NCI-H2029 treated with DMSO at 0.1 percent for 48 hours (cell line): ENCODE results near the gene ALKBH5.

Source experiments
- DNase-seq: peaks from one replicate; lab custom pipeline; 2025; lab: John Stamatoyannopoulos, UW

ALKBH5 gene

DNA sequence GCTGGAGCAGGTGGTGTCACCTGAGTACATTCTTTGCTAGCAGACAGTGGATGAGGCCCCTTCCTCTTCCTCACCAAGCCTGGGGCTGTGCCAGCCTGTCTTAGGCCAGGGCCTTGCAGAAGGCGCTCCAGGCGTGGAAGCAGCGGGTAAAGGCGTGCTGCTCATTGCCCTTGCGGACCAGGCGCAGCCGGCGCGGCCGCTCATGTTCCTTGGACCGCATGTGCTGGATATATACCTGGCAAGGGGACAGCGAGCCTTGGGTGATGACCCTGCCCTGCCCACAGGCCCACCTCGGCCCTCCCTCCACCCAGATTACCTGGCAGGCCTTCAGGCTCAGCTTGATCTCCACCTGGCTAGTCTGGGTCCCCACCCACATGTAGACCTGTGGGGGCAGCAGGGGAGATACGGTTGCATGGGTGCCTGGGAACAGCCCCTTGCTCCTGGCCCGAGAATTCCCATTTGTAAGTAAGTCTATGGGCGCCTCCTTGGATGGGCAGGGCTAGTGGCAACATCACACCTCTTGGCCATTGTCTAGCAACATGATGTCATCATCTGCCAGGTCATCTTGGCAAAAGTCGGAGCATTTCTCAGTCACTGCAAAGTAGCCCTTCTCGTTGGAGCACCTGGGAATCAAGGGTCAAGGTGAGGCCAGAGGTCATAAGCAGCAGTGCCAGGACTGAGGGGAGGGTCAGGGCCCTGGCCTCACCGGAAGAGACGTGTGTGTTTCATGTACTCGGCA, 61.6 kb downstream of the ALKBH5 start:
- DNase-seq: no peak

DNA sequence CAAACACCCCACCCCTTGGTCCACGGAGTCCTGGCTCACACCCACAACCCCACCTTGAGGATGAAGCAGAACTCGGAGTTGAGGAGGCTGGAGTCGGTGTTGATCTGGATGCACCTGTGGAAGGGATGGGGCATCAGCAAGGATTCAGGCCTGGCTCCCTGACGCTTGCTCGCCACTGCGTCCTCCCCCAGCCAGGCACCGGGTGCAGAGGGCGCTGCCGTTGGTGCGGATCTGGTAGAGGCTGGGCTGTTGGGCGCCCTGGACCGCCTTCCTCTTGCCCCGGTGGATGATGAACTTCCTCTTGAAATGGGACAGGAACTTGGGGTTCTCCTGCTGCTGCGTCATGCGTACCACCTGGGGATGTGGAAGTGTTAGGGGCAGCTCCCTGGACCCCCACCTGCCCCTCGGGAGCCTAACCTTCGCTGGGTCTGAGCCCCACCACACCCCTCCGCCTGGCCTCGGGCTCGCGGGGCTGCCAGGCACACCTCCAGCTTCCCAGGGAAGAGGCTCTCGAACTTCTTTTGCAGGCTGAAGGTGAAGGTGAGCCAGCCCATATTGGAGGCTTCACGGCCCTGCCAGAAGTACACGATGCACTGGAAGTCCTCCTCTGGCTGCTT, 62.6 kb downstream of the ALKBH5 start:
- DNase-seq: no peak

DNA sequence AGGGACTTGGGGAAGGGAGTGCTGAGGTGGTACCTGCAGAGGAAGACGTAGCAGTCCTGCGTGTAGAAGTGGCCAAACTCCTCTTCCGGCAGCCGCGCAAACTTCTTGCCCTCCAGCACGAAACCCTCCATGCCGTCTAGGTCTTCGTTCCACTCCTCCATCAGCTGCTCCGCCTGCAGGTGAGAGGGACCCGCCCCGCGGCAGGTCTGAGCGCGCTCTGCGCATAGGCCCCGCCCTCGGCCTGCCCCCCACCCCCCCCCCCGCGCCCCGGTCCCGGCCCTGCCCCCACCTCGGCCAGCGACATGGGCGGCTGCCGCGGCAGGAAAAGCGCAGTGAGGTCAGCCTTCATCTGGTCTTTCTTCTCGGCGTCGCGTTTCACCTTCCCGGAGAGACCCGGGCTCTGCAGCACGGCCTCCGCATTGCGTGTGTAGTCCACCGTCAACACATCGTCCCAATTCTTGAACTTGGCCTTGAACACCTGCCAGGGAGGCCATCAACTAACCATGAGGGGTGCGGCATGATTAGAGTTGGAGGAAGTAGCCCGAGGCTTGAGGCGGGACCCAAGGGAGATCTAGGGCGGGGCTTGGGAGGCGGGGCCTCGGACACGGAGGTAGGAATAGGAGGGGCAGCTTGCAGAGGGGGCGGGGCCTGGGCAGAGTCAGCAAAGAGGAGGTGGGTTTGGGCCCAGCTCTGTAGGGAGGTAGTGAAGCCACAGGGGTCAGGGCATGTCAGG, 63.4 kb downstream of the ALKBH5 start:
- DNase-seq: peak; percentile 46

DNA sequence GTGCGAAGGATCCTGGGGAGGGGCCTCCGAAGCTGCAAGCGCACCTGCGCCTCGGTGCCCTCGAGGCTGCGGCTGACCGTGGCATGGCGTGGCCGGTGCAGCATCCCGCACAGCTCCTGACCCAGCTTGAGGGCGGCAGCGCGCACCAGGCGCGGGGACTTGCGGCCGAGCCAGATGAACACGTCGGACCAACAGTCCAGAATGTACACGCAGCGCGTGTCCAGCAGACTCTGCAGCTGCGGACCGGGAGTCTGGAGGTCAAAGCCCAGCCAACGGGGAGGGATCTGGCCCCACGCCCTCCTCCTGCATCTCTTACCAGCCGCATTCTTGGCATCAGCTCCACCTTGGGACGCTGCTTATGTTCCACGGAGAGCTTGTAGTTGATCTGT, 64.0 kb downstream of the ALKBH5 start:
- no peak for DNase-seq

DNA sequence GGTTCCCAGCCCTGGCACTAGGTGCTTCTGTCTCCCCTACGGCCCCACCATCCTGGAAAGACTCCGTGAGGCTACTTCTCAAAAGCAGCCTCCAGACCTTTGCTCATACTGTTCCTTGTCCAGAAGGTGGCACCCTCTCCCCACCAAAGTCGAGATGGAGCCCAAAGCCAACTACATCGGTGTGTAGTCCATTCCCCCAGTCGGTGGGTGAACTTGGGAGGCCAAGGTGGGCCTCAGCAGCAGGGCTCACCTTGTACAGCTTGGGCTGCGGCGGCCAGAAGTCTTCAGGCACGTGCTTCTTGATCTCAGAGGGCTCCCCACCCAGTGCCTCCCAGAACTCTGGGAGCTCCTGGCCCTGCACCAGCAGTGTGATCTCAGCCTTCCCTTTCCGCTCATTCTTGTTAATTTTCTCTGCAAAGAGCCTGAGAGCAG, 64.7 kb downstream of the ALKBH5 start:
- DNase-seq: peak; percentile 16

- DNase-seq: no peak
Measured at GRCh38 chr17:18248811-18249210, 65.2 kb downstream of the ALKBH5 start.

DNA sequence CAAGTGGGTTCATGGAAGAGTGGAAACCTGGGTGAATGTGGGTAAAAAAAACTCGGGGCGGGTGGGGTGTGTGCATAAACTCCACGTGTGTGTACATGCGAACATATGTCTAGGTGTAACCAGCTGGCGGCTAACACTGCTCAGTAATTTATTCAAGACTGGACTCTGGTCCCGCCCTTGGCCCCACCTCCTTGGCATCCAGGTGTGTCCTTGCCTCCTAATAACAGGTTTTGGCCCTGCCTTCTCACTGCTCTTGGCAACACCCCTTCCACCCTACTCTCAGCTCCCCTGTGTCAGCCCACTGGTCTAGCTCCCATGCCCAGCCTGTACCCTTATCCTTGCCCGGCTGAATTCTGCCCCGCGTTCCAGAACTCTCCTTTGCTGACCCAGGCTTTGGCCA, 66.6 kb downstream of the ALKBH5 start:
- DNase-seq: no peak

DNA sequence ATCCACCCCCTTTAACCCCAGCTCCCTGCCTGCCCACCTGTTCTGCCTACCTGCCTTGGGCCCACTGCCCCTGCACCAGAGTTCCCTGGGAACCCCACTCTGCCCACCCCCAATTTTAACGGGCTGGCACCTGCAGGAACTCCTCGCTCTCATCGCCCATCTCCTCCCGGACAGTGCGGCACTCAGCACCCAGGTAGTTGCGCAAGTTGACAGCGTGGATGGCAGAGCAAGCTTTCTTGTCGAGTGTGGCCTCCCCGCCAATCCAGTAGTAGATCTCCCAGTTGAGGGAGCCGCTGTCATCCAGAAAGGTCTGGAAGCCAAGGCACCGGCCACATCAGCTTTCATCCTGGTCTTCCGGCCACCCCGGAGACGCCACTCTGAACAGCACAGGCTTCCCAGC, 67.1 kb downstream of the ALKBH5 start:
- no peak for DNase-seq

- no peak for DNase-seq
Measured at GRCh38 chr17:18251204-18251603, 67.6 kb downstream of the ALKBH5 start.

DNA sequence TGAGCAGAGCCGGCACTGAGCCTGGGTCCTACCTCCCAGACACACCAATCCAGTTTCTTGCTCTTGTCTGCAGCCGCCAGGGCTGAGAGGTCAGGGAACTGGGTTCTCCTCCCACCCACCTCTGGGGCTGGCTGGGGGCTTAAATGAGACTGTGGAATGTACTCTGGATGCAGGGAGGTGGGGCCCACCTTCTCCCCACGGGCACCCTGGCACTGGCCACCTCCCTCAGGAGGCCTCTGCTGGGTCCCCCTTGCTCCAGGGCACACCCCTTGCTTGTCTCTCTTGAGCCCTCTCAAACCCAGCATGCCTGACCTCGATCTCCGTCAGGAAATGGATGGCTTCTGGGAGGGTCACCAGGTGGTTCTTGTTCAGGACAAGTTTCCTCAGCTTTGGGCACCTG, 68.5 kb downstream of the ALKBH5 start:
- no peak for DNase-seq

DNA sequence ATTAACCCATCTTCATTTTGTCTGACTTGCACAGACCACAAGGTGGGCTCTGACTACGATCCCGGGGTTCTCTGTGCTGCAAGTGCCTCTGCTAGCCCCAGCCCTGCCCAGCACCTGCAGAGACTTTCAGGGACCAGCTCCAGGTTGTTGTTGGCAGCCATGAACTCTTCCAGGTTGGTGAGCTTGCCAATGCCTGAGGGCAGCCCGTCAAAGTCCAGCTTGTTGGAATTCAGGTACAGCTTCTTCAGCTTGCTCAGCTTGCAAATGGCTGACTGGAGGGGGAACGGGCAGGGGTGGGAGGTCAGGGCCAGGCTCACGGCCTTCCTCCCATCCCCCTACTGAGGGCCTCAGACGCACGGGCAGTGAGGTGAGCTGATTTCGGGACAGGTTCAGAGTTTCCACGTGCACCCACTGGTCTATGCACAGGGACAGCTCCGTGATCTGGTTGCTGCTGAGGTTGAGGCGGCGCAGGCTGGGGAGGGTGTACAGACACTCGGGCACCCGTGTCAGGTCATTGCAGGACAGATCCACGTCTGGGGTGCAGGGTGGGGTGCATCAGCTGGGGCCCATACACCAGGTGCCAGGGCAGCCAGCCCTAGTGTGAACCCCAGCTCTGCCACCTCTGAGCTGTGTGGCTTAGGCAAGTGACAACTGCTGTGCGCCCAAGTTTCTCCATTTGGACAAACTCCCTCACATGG, 69.7 kb downstream of the ALKBH5 start:
- no peak for DNase-seq

GRCh38 chr17:18253947-18254821, 70.6 kb downstream of the ALKBH5 start:
- no peak for DNase-seq

DNA sequence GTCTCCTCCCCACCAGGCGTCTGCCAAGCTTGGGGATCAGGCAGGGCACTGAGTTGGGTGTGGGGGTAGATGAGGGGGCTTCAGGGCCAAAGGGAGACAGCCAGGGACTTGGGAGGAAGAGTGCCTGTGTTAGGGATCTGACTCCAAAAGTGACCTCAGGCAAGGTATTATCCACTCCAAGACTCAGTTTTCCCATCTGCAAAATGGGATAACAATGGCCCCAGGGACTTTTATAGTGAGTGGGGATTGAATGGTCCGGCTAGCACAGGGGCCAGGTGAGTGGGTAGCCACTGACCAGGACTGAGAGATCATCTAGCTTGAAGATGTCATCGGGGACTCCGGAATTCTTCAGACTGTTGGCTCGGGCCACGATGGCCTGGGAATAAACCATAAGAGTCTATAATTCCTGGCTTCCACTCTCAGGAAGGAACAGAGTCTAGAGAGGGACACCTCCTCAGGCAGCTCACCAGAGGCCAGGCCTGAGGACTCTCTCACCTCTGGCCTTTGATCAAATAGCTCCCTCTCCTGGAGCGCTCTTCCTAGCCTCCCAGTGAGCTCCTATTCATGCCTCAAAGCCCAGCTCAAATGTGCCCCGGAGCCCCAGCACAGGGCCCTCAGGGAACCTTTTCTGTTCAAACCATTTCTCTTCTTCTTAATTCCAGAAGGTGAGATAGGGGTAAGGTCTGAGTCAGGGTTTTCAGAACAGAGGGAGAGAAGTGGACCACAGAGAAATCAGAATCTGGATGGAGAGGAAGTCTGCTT, 71.4 kb downstream of the ALKBH5 start:
- DNase-seq: no peak

GRCh38 chr17:18256351-18256750, 72.7 kb downstream of the ALKBH5 start:
- DNase-seq: no peak

GRCh38 chr17:18256776-18257175, 73.1 kb downstream of the ALKBH5 start:
- DNase-seq: no peak

GRCh38 chr17:18257268-18257981, 73.8 kb downstream of the ALKBH5 start:
- DNase-seq: no peak

DNA sequence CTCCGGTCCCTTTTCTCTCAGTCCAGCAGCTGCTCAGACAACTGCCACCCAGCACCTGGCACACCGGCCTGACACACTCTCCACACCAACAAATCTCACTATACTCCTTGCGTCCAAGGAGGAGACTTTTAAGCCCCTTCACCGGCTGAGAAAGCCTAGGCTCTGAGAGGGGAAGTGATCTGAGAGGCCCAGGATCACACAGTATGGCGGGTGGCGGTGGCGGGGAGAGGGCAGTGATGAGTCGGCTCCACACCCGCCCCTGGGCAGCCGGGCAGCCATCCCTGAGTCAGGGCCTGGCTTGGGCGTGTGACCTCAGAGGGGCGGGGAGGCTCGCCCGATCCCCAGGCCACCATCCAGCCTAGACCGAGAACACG, 74.3 kb downstream of the ALKBH5 start:
- DNase-seq: no peak

DNA sequence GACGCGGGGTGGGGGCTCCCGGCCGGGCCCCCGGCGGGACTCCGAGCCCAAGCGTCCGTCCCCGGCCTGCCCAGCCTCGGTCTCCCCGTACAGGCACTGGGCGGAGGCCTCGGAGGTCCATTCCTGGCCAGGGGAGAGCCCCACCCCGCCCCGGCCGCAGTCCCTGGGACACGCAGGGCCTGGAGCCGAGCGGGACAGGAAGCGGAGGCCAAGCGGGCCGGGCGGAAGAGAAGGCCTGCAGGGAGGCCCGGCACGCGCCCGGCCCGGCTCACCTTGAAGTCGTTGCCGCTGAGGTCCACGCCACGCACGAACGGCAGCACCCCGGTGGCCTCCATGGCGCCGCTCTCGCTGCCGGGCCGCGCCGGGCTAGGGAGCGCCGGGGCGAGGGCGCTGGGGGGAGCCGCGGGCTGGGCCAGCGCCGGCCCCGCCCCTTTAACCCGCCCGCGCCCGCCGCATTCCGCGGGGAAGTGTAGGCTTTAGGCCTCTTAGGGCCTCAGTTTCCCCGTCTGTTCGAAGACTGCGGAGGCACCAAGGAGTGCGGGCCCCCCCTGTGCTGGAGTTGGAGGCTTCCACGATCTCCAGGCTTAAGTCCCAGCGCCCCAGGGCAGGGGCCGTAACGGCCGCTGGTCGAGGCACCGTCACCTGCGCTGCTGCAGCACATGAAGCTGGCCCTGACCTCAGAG, 74.9 kb downstream of the ALKBH5 start, which contains the start of gene FLII:
Gene FLII, minus strand, starts transcription at position 383 of the 683 bp plus-strand sequence. Its CDS starts 48 bp downstream, at position 335.
- no peak for DNase-seq
